Adipose tissue (tissue), 3 donors: ENCODE measurements around the gene MBNL2. TPM values are rescaled to one million over a fixed set of nuclear protein-coding genes. Genes with fewer than 3 reads are reported as not detected.

Experiments used
- H3K27ac ChIP-seq: one replicate; pipeline ENCODE4 v1.5.1; 2013; ENCODE audit warnings: low read depth, low read length
- WGBS, 3 donors: extraction: QIAGEN DNeasy Blood & Tissue Kit; methylation state at CpG; one replicate each; pipeline ENCODE4 v1.1.7; 2013; 5-methylcytosine and 5-hydroxymethylcytosine counted together
- polyA plus RNA-seq, 3 donors: library from polyadenylated mRNA; stranded (reverse); fragments of 200-250 nt; gene quantifications; one replicate each; pipeline ENCODE4 v1.2.3, GENCODE V29; 2013
- donor health status: healthy with polysubstance abuse.
- donor health status: Bipolar disorder and iron deficiency.
- donor health status: healthy.

MBNL2 gene
- polyA plus RNA-seq, 3 donors: 17.8 to 34.3 (median 23.7) TPM

- H3K27ac ChIP-seq: no peak overlapping the region
- 4 to 25% (median 8%) methylated on average over 4 of the region's 4 CpGs for WGBS, 3 donors
Observed at GRCh38 chr13:97369261-97369893, 147.2 kb downstream of the MBNL2 start.

DNA sequence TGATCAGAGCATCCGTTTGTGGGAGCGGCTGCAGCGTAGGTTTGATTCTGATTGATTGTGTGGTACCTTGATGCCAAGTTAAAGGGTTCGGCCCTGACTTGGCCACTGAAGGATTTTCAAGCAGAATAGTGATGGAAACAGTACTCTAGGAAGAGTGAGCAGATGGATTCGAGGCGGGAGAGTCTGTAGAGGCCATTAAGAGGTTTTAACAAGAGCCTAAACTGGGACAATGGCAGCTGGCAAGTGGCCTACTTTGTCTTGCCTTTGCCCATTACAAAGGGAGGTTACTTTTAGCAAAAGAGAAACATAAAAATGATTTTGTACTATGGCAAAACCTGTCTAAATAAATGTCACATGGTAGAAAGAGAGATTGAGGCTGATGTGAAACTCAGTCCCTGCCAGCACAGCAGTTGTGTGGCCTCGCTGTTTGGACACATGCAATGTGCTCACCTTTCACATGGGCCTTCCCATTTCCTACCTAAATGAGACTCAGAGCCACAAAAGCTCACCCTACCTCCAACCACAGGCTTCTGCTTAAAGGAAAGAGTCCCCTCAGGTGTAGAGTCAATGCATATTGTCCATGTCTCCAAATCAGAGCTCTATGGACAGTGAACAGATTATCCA lies 149.5 kb downstream of the MBNL2 start:
- 94 to 95% (median 95%) methylated on average over 7 of the region's 7 CpGs for WGBS, 3 donors
- no peak overlapping the region for H3K27ac ChIP-seq

GRCh38 chr13:97372936-97373335 lies 150.8 kb downstream of the MBNL2 start:
- WGBS, 3 donors: 67 to 83% (median 76%) methylated on average over 4 of the region's 4 CpGs
- no peak overlapping the region for H3K27ac ChIP-seq

- no peak overlapping the region for H3K27ac ChIP-seq
- 95 to 98% (median 98%) methylated on average over 6 of the region's 6 CpGs for whole genome bisulfite sequencing, 3 donors
Observed at GRCh38 chr13:97373787-97374186, 151.7 kb downstream of the MBNL2 start.

DNA sequence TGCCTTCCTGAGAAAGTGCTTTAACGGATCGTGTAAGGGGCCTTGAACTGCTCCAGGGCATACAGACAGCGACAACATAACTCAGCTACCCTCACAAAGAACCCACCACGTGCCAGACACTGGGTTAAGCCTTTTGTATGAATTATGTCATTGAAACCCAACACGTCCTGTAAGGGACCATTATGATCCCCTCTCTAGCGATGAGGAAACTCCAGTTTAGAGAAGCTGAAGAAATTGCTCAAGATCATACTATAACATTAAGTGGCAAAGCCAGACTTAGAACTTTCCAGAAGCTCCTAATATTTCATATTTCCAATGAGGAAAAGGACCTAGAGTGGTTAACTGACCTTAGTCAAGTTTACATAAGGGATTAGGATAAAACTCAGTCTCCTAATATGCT lies 154.8 kb downstream of the MBNL2 start:
- 82 to 93% (median 84%) methylated on average over 6 of the region's 6 CpGs for WGBS, 3 donors
- no peak overlapping the region for H3K27ac ChIP-seq

DNA sequence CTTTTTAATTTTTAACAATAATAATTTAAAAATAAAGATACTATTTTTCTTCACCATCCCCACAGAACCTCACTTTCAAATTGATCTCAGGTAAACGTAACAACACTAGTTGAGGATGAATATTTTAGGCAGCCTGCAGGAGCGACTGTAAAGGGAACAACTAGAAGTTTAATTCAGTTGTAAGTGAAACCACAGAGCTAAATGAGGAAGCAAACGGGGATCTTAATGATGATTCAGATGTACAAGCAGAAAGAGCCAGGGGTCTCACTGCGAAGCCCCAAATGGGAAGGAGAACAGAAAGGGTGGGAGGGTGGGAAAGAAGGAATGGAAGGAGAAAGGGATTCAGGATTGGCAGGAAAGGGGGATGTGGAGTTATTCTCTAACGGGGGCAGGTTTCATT lies 157.3 kb downstream of the MBNL2 start:
- H3K27ac ChIP-seq: no peak overlapping the region
- 58 to 93% (median 70%) methylated on average over 5 of the region's 5 CpGs for WGBS, 3 donors

DNA sequence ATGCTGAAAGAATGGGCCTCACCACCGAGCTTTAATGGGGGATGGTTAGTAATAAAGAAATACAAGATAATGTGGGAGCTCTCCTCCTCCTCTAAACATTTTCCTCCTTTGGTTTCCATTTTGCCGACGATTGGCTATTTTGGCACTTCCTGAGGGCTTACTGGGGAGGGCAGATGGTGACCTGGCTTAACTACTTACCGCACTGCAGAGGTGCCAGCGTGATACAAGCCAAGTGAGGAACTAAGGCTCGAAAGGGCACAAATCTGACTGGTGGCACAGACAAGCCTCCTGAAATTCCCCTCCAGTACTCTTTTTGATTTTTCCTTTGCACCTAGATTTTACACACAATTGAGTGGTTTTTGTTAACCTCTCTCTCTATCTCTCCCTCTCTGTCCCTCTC lies 158.6 kb downstream of the MBNL2 start:
- 84 to 95% (median 88%) methylated on average over 6 of the region's 6 CpGs for WGBS, 3 donors
- no peak overlapping the region for H3K27ac ChIP-seq

DNA sequence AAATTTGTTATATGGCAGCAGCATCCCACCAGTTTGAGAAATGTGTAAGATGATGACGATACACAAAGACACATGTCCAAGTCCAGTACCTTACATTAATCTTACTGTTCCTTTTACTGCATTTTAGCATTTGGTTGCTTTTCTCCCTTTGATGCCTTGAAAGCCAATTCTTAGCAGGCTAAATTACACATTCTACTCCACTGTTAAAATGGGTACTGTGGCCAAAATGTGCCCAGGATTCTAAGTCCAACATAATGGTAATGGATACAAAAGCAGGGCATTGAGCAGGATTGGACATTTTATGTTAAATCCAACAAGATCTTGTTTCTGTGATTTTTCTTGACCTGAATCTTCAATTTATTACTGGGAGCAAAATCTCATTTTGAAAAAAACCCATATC lies 159.1 kb downstream of the MBNL2 start:
- WGBS, 3 donors: 97 to 98% (median 97%) methylated on average over 1 of the region's 1 CpG

GRCh38 chr13:97382276-97382675 lies 160.1 kb downstream of the MBNL2 start:
- WGBS, 3 donors: 95 to 98% (median 98%) methylated on average over 5 of the region's 5 CpGs
- H3K27ac ChIP-seq: no peak overlapping the region

More for the DNA sequence above, 159.1 kb downstream of the MBNL2 start:
- H3K27ac ChIP-seq: no peak overlapping the region

DNA sequence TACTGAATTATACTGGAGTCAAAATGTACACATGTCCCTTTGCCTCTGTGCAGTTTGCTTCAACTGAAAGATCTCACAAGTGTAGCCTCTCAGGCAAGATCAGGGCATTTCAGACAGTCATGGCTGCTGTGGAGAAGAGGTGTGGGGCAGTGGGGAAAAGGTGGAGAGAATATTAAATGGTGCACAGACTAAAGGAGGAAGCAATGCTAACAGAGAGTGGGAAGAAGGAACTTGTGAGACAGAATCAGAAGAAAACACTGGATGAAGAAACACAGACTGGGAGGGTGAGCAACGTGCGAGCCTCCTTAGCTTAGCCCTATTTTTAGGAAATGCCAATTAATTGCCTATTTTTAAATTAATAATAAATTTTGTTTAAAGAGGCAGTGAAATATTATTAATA lies 162.2 kb downstream of the MBNL2 start:
- WGBS, 3 donors: 53 to 96% (median 57%) methylated on average over 2 of the region's 2 CpGs
- no peak overlapping the region for H3K27ac ChIP-seq

DNA sequence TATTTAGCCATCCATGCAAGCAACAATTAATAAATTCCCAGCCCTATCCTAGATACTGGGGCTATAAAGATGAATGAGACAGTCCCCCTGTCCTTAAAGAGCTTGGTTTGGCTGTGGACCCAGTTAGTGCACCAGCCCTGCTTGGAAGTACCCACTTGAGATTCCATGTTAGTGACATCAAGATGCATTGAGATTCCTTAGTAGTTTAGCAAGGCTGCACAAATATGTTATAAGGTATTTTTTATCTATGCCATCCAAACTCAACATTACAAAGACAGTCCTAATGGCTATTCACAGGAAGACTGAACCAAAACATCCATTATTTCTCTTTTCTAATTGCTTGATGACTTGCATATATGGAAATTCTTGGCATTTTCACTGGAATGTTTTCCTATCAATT lies 163.0 kb downstream of the MBNL2 start:
- no peak overlapping the region for H3K27ac ChIP-seq

GRCh38 chr13:97385854-97386253 lies 163.7 kb downstream of the MBNL2 start:
- 95 to 99% (median 96%) methylated on average over 3 of the region's 3 CpGs for WGBS, 3 donors
- no peak overlapping the region for H3K27ac ChIP-seq

DNA sequence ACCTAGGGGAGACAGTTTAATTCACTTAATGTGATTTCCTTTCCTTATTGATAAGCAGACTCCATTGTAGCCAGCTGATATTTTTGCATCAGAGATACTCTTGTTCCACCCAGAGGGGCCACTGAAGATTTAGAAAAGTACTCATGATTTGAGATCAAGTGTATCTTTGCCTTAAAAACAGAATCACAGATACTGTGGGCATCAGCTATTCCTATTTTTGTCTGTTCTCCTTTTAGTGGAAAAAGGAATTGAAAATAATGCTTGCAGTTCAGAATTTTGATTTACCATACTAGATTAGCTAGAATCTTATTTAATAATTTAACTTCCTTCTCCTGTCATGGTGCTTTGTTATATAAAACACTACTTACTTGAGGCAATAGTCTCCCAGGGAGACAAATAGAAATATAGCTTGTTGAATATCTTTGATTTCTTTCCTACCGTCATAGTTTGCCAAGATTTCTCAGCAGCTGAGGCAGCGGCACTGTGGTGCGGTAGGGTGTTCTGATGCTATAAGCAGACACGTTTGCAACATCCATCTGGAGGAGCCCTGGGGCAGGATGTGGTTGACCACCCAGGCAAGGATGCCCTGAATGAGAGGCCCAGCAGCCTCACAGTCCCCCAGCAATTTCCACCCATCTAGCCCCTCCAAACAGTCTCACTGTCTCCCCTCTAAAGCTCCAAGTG lies 164.8 kb downstream of the MBNL2 start:
- WGBS, 3 donors: 44 to 86% (median 46%) methylated on average over 4 of the region's 4 CpGs
- peak overlapping the region; percentile 36 for H3K27ac ChIP-seq

DNA sequence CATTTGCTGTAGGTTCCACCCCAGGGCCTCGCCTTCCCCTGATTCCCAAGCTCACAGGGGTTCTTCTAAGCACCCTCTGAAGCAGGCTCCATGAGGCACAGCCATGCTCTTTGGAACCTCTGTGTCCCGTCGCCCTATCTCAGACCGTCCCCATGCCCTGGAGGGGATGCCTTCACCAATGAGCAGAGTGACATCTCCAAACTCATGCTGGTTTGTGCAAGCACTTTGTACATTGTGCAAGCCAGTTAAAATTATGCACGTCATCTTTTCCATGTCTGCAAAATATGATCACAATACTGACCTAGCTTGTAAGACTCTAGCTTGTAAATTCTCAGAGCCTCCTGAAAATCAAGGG lies 165.3 kb downstream of the MBNL2 start:
- 67 to 93% (median 73%) methylated on average over 5 of the region's 5 CpGs for WGBS, 3 donors
- no peak overlapping the region for H3K27ac ChIP-seq

GRCh38 chr13:97387890-97388289 lies 165.8 kb downstream of the MBNL2 start:
- 57 to 100% (median 72%) methylated on average over 1 of the region's 1 CpG for WGBS, 3 donors
- H3K27ac ChIP-seq: no peak overlapping the region

GRCh38 chr13:97388373-97388772 lies 166.2 kb downstream of the MBNL2 start:
- 51 to 69% (median 58%) methylated on average over 3 of the region's 3 CpGs for whole genome bisulfite sequencing, 3 donors
- H3K27ac ChIP-seq: no peak overlapping the region

DNA sequence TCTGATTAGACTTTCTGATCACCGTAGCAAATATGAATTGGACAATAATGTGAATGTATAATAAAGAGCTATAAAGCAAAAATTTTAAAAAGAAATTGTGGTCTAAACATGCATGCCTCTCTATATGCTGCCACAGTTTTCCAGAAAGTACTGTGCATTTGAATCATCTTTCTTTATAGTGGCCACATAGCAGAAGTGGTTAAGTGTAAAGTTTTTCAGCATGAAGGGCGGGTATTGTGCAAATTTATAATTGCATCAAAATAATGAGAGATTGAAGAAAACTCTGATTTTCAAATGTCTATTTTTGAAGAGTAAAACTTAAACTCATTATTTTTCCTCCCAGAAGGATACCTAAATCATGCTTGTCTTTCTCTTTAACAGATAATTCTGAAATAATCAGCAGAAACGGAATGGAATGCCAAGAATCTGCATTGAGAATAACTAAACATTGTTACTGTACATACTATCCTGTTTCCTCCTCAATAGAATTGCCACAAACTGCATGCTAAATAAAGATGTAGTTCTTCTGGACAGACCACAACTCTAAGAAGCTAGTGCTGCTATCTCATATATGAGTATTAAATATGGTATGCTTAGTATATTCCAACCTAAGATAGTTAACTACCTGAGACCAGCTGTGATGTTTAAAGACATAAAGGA lies 168.9 kb downstream of the MBNL2 start:
- H3K27ac ChIP-seq: no peak overlapping the region
- 68 to 78% (median 75%) methylated on average over 3 of the region's 3 CpGs for WGBS, 3 donors

DNA sequence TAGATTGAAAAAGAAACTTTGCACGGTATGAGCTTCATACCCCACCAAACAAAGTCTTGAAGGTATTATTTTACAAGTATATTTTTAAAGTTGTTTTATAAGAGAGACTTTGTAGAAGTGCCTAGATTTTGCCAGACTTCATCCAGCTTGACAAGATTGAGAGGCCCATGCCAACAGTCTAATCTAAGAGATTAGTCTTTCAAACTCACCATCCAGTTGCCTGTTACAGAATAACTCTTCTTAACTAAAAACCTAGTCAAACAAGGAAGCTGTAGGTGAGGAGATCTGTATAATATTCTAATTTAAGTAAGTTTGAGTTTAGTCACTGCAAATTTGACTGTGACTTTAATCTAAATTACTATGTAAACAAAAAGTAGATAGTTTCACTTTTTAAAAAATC lies 169.9 kb downstream of the MBNL2 start:
- WGBS, 3 donors: 62 to 94% (median 80%) methylated on average over 1 of the region's 1 CpG

GRCh38 chr13:97394542-97394941 lies 172.4 kb downstream of the MBNL2 start:
- no peak overlapping the region for H3K27ac ChIP-seq

More for the DNA sequence above, 169.9 kb downstream of the MBNL2 start:
- no peak overlapping the region for H3K27ac ChIP-seq
